Karpas-422 (cell line): ENCODE results near the gene ZFAND5. TPM values are rescaled to one million over a fixed set of nuclear protein-coding genes. Genes with fewer than 3 reads are reported as not detected.

ENCODE experiments used
- DNase-seq: peaks from one replicate; pipeline ENCODE4 v3.0.0-alpha.2; 2015
- H2AFZ ChIP-seq: fragments of 200-600 bp; sonication (generic); 2 replicates; pipeline ENCODE4 v1.6.1; 2014; ENCODE audit warnings: antibody characterized with exemption, low read length, mixed read lengths
- H3K27ac ChIP-seq: fragments of 200-600 bp; sonication (generic); 2 replicates; pipeline ENCODE4 v1.5.1; 2014; ENCODE audit warnings: mild to moderate bottlenecking, low read length, moderate library complexity
- H3K27me3 ChIP-seq: fragments of 200-600 bp; sonication (generic); 2 replicates; pipeline ENCODE4 v1.6.1; 2014; ENCODE audit warnings: low read length, mixed read lengths
- H3K36me3 ChIP-seq: fragments of 200-600 bp; sonication (generic); 2 replicates; pipeline ENCODE4 v1.6.1; 2014; ENCODE audit warnings: low read length, mixed read lengths; ENCODE audit not compliant: insufficient read depth
- H3K4me1 ChIP-seq: fragments of 200-600 bp; sonication (generic); 2 replicates; pipeline ENCODE4 v1.6.1; 2014; ENCODE audit warnings: mild to moderate bottlenecking, low read length, mixed read lengths
- H3K4me2 ChIP-seq: fragments of 200-600 bp; sonication (generic); 2 replicates; pipeline ENCODE4 v1.6.1; 2014; ENCODE audit warnings: low read length, low read depth, mild to moderate bottlenecking; ENCODE audit not compliant: poor library complexity, severe bottlenecking
- H3K4me3 ChIP-seq: fragments of 200-600 bp; sonication (generic); 2 replicates; pipeline ENCODE4 v1.5.1; 2014; ENCODE audit warnings: mild to moderate bottlenecking, antibody characterized with exemption, low read length, mixed read lengths
- H3K79me2 ChIP-seq: fragments of 200-600 bp; sonication (generic); 2 replicates; pipeline ENCODE4 v1.6.1; 2014; ENCODE audit warnings: mild to moderate bottlenecking, low read length, mixed read lengths
- H3K9ac ChIP-seq: fragments of 200-600 bp; sonication (generic); 2 replicates; pipeline ENCODE4 v1.6.0; 2014; ENCODE audit warnings: low read length
- H3K9me2 ChIP-seq: fragments of 200-600 bp; sonication (generic), shearing (Covaris generic); replicated peaks from 2 replicates; pipeline ENCODE4 v1.6.0; 2014; ENCODE audit warnings: mild to moderate bottlenecking, low read length, moderate library complexity; ENCODE audit not compliant: insufficient read depth
- H3K9me3 ChIP-seq: fragments of 300-700, 200-600 bp; sonication (generic); 2 replicates; pipeline ENCODE4 v1.6.1; 2014; ENCODE audit warnings: low read length, mixed read lengths
- H4K20me1 ChIP-seq: fragments of 200-600 bp; sonication (generic); 2 replicates; pipeline ENCODE4 v1.6.1; 2014; ENCODE audit warnings: mild to moderate bottlenecking, antibody characterized with exemption, low read length, low read depth; ENCODE audit not compliant: insufficient read depth
- total RNA-seq: library from RNA; depleted of rRNA; stranded (reverse); fragments of >200 nt; shearing (Covaris generic); gene quantifications from 2 replicates; pipeline ENCODE4 v1.2.3, GENCODE V29; 2014; ENCODE audit warnings: low replicate concordance; rRNA removed

The ZFAND5 gene
- total RNA-seq, 1 experiment from 2014 or later = 46.4 TPM

DNA sequence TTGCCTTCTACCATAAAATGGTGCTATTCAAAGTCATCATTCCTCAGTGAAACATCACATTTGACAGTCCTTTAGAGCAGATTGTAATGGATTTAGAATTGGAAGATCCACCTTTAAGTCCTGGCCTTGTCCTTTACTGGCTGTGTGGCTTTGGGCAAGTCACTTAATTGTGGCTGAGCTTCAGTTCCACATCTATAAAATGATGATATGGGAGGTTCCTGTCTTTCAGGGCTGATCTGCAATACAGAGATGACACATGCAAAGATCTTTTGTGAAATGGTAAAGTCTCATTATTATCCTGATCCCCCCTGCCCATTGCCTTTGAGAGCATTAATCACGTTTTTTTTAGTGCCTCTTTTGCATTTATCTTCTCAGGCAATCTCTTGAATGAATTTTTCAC is 58.2 kb downstream of the ZFAND5 start:
- Histone ChIP-seq H3K9ac (no peak overlapping the region), H3K27ac (no peak overlapping the region), H3K36me3 (no peaks in the 10 kb centered on the region), H2AFZ (no peak overlapping the region), H3K9me3 (no peaks in the 10 kb centered on the region), H3K4me2 (no peak overlapping the region), H4K20me1 (no peaks in the 10 kb centered on the region), H3K9me2 (no peaks in the 10 kb centered on the region), H3K4me3 (no peak overlapping the region), H3K4me1 (no peaks in the 10 kb centered on the region), H3K27me3 (no peaks in the 10 kb centered on the region), H3K79me2 (no peaks in the 10 kb centered on the region)
- no peak for DNase-seq

- H3K36me3 ChIP-seq = no peaks in the 10 kb centered on the region
- H2AFZ ChIP-seq = no peak overlapping the region
- no peak for DNase-seq
- H3K9me3 ChIP-seq = no peaks in the 10 kb centered on the region
- no peak overlapping the region for H3K4me2 ChIP-seq
- no peaks in the 10 kb centered on the region for H3K79me2 ChIP-seq
- no peaks in the 10 kb centered on the region for H4K20me1 ChIP-seq
- H3K4me1 ChIP-seq = no peaks in the 10 kb centered on the region
- no peaks in the 10 kb centered on the region for H3K27me3 ChIP-seq
- H3K4me3 ChIP-seq = no peak overlapping the region
- H3K9ac ChIP-seq = no peak overlapping the region
- no peak overlapping the region for H3K27ac ChIP-seq
- H3K9me2 ChIP-seq = no peaks in the 10 kb centered on the region
These were observed 59.3 kb downstream of the ZFAND5 start for GRCh38 chr9:72305707-72306106.

GRCh38 chr9:72305102-72305546 is 59.9 kb downstream of the ZFAND5 start:
- H3K9ac ChIP-seq = no peak overlapping the region

DNA sequence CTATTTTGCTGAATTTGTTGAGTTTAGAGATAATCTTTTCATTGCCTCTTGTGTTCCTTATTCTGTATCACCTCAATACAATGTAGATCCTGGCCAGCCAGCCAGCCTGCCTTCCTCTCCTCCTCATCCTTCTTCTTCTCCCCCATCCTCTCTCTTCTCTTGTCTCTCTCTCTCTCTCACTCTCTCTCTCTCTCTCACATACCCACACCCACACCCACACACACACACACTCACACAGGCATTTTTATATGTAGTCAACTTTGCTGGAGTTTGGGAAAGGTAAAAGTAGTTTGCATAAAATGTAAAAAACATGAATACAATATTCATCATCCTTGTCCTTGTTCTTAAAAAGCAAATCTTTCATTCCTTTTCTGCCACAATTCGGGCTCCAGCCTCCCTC is 60.5 kb downstream of the ZFAND5 start:
- no peak overlapping the region for H3K4me2 ChIP-seq
- no peak overlapping the region for H3K4me3 ChIP-seq
- H3K9me2 ChIP-seq = no peaks in the 10 kb centered on the region
- no peaks in the 10 kb centered on the region for H3K79me2 ChIP-seq
- no peaks in the 10 kb centered on the region for H3K9me3 ChIP-seq
- no peak overlapping the region for H2AFZ ChIP-seq
- H3K27ac ChIP-seq = no peak overlapping the region
- H3K36me3 ChIP-seq = no peaks in the 10 kb centered on the region
- H4K20me1 ChIP-seq = no peaks in the 10 kb centered on the region
- no peaks in the 10 kb centered on the region for H3K27me3 ChIP-seq
- no peak overlapping the region for H3K9ac ChIP-seq
- no peaks in the 10 kb centered on the region for H3K4me1 ChIP-seq
- no peak for DNase-seq

More at GRCh38 chr9:72305102-72305546, 59.9 kb downstream of the ZFAND5 start:
- Histone ChIP-seq H3K27ac (no peak overlapping the region), H3K4me1 (no peaks in the 10 kb centered on the region), H2AFZ (no peak overlapping the region), H3K36me3 (no peaks in the 10 kb centered on the region), H3K9me2 (no peaks in the 10 kb centered on the region), H3K4me3 (no peak overlapping the region), H3K27me3 (no peaks in the 10 kb centered on the region), H4K20me1 (no peaks in the 10 kb centered on the region), H3K79me2 (no peaks in the 10 kb centered on the region), H3K4me2 (no peak overlapping the region), H3K9me3 (no peaks in the 10 kb centered on the region)
- no peak for DNase-seq

Other genes starting within 250 kb of the ZFAND5 start
- not detected in 2 replicates for gene GDA, start 215.8 kb downstream of the ZFAND5 start, total RNA-seq
- not detected in 2 replicates for gene TMC1, start 156.4 kb upstream of the ZFAND5 start, total RNA-seq